Adrenal gland (tissue), 12 donors: ENCODE data around the gene MYRFL. TPM values are rescaled to one million over a fixed set of nuclear protein-coding genes. Genes with fewer than 3 reads are reported as not detected.
A peak's percentile ranks its signal among the peaks of the same experiment; 100 is the strongest.

Experiments
- DNase-seq, 7 donors: peaks; one replicate each; pipeline ENCODE4 v3.0.0-alpha.2; 2019 to 2020
- H3K27ac ChIP-seq, 5 donors: fragments of 200-600 bp; sonication (generic) in 4 of 5; 1 replicate in 3 of 5; 2 replicates in 2 of 5; pipeline versions ENCODE4 v1.5.1 to v1.8.0; 2016 to 2020; ENCODE audit warnings: mild to moderate bottlenecking in 1 of 5
- H3K27me3 ChIP-seq: fragments of 200-600 bp; 2 replicates; pipeline ENCODE4 v1.8.0; 2021
- H3K36me3 ChIP-seq, 2 donors: fragments of 200-600 bp; replicated peaks in 1 of 2; 1 replicate in 1 of 2; 2 replicates in 1 of 2; pipeline versions ENCODE4 v1.5.1 to v1.8.0; 2018 to 2022
- H3K4me1 ChIP-seq, 2 donors: fragments of 200-600 bp; replicated peaks in 1 of 2; 1 replicate in 1 of 2; 2 replicates in 1 of 2; pipeline versions ENCODE4 v1.5.1 to v1.8.0; 2018 to 2021
- H3K4me3 ChIP-seq, 4 donors: fragments of 200-600 bp; sonication (generic) in 3 of 4; one replicate each; pipeline ENCODE4 v1.5.1; 2016 to 2018
- H3K9me3 ChIP-seq, 3 donors: fragments of 200-600 bp; sonication (generic) in 1 of 3; replicated peaks in 1 of 3; 1 replicate in 2 of 3; 2 replicates in 1 of 3; pipeline versions ENCODE4 v1.5.1 to v1.8.0; 2016 to 2021
- CTCF ChIP-seq, 6 experiments: fragments of 450-650 bp in 4 of 6; fragments of 200-600 bp in 2 of 6; sonication (generic) in 1 of 6; IDR thresholded peaks; 1 replicate in 5 of 6; 2 replicates in 1 of 6; pipeline versions ENCODE4 v1.5.1 to v1.8.0; 2016 to 2021; ENCODE audit warnings: antibody characterized with exemption in 6 of 6, mild to moderate bottlenecking in 2 of 6, moderate library complexity in 1 of 6
- POLR2A ChIP-seq, 2 donors: fragments of 450-650 bp; IDR thresholded peaks; one replicate each; pipeline ENCODE4 v1.6.1; 2017; ENCODE audit warnings: antibody characterized with exemption in 2 of 2, mild to moderate bottlenecking in 2 of 2, moderate library complexity in 1 of 2
- WGBS, 4 donors: extraction: QIAGEN DNeasy Blood & Tissue Kit in 2 of 4; methylation state at CpG; one replicate each; pipeline versions ENCODE4 v1.1.5 to v1.1.7; 2013 to 2017; 5-methylcytosine and 5-hydroxymethylcytosine counted together
- intact Hi-C, 2 donors: fragments of 100-400 bp; cut with DNase I; formaldehyde crosslinking; loops; one replicate each; pipeline versions ENCODE4 v1.14.1 to v1.15.0; 2022 to 2023
- polyA plus RNA-seq, 3 donors: library from polyadenylated mRNA; stranded (reverse); fragments of 200-250 nt in 2 of 3; fragments of 350-450 nt in 1 of 3; fragmentation: Illumina TruSeq in 1 of 3; extraction: RNeasy Lipid Tissue Mini Kit (QIAGEN cat#74804) in 1 of 3; gene quantifications; one replicate each; pipeline ENCODE4 v1.2.3, GENCODE V29; 2013 to 2014
- total RNA-seq, 9 donors: library from RNA; depleted of rRNA in 4 of 9; stranded (reverse); fragments of >200 nt in 4 of 9; fragments of 120-200 nt in 1 of 9; fragmentation: NEBNext Ultra II Directional in 1 of 9; extraction: Animal tissue kit (Norgen Biotek cat#: 25700) in 1 of 9; gene quantifications; one replicate each; pipeline versions ENCODE4 v1.1.0 to v1.2.4, GENCODE V29; 2013 to 2023
- donor health status: healthy with polysubstance abuse.
- donor health status: Bipolar disorder and iron deficiency.
- donor health status: DM: yes; HTN: yes; CAD: no.
- donor health status: DM: no; HTN: no; CAD: no.
- donor health status: DM: no; HTN: no; CAD: no.
- donor health status: DM: yes; HTN: yes; CAD: no.

Gene MYRFL
- total and polyA plus RNA-seq, 12 donors = 0.07 to 1.00 (median 0.30) TPM

- H3K36me3 ChIP-seq = no peaks in the 10 kb centered on the region
- H3K4me3 ChIP-seq = no peak overlapping the region
- no peak overlapping the region for H3K27ac ChIP-seq
- TF ChIP-seq POLR2A (IDR thresholded peaks at IDR 0.05) = no peak
- peak; percentile 73 to 92 (median 85) for TF ChIP-seq CTCF (IDR thresholded peaks at IDR 0.05)
- peaks cover 0 to 5% of the 10 kb centered on the region in 2 donors for H3K4me1 ChIP-seq
- H3K27me3 ChIP-seq = no peaks in the 10 kb centered on the region
- DNase-seq = peak; percentile 69 to 91 (median 78)
- WGBS, 4 donors = 0 to 2% (median 0%) methylated on average over 4 of the region's 4 CpGs
- no peaks in the 10 kb centered on the region for H3K9me3 ChIP-seq
- intact Hi-C loops = no loop called here
These were observed 75.7 kb downstream of the MYRFL start for GRCh38 chr12:69900720-69901131.

DNA sequence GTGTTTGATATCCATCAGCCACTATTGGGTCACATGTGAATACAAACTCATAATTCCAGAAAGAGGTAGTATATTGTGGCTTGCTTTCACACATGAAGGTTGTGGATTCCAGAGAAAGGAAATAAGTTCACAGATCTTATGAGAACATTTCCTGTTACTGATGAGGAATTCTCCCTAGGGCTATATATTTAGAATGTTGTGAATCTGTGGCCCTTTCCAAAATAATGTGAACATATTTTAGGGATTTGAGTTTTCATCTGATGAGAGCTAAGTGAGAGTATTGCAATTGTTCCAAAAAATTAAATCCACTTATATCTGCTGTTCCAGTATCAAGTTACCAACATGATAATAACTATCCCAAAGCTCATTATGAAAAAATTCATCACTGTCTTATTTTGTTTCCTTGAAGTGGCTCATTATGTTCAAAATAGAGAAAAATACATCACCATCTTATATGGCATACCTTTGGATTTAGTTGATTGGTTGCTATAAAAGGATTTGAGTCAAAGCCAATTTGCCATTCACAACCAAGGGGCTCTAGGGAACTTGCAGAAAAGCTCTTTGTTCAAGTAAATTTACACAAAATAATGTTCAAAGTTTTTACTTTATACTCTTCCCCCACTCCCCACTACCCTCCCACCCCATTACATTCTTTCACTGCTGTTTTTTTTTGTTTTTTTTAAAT is 76.3 kb downstream of the MYRFL start:
- Histone ChIP-seq H3K27ac (no peak overlapping the region), H3K27me3 (no peaks in the 10 kb centered on the region), H3K4me1 (peaks cover 0 to 5% of the 10 kb centered on the region in 2 donors), H3K4me3 (no peak overlapping the region), H3K9me3 (no peaks in the 10 kb centered on the region), H3K36me3 (no peaks in the 10 kb centered on the region)
- DNase-seq = no peak
- intact Hi-C loops = no loop called here
- no peak for TF ChIP-seq CTCF (IDR thresholded peaks at IDR 0.05)
- no peak for TF ChIP-seq POLR2A (IDR thresholded peaks at IDR 0.05)

- no peak for DNase-seq
- Histone ChIP-seq H3K36me3 (no peaks in the 10 kb centered on the region), H3K27me3 (no peaks in the 10 kb centered on the region), H3K9me3 (no peaks in the 10 kb centered on the region), H3K27ac (no peak overlapping the region), H3K4me1 (peaks cover 0 to 5% of the 10 kb centered on the region in 2 donors), H3K4me3 (no peak overlapping the region)
- 83 to 89% (median 86%) methylated on average over 6 to 8 of the region's 8 CpGs for WGBS, 4 donors
- TF ChIP-seq POLR2A (IDR thresholded peaks at IDR 0.05) (no peak), CTCF (IDR thresholded peaks at IDR 0.05) (no peak)
- intact Hi-C loops = no loop called here
These were observed 78.5 kb downstream of the MYRFL start for GRCh38 chr12:69903548-69903947.

DNA sequence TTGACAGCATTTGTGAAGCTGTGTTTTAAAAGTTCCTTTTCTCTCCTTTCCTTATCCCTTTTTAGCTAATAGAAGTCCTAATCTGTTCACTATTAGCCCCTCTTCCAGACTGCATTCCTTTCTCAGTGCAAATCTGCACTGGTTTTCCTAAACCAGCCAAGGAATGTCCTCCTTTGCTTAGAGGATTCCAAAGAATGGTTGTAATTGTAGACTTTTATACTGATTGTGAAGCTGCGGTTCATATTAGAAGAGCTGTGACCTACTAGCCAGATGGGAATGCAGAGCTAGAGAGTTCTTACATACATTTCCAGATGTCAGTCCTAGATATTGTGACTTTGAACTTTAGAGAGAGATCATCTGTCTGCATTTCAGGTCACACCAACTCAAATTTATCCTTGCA is 79.8 kb downstream of the MYRFL start:
- TF ChIP-seq POLR2A (IDR thresholded peaks at IDR 0.05) = no peak
- TF ChIP-seq CTCF (IDR thresholded peaks at IDR 0.05) = no peak
- no peaks in the 10 kb centered on the region for H3K36me3 ChIP-seq
- peaks cover 0 to 5% of the 10 kb centered on the region in 2 donors for H3K4me1 ChIP-seq
- H3K27ac ChIP-seq = no peak overlapping the region
- no peaks in the 10 kb centered on the region for H3K27me3 ChIP-seq
- H3K9me3 ChIP-seq = no peaks in the 10 kb centered on the region
- H3K4me3 ChIP-seq = no peak overlapping the region
- intact Hi-C loops = no loop called here
- no peak for DNase-seq
- 0 to 89% (median 77%) methylated on average over 1 of the region's 1 CpG for WGBS, 4 donors
